WTC11 (cell line): ENCODE data around the gene PCSK9. TPM values are rescaled to one million over a fixed set of nuclear protein-coding genes. Genes with fewer than 3 reads are reported as not detected.
A peak's percentile ranks its signal among the peaks of the same experiment; 100 is the strongest.

Experiments
- ATAC-seq: fragments of 200-7000 bp; cut with Tn5 transposase; 2 replicates; pipeline ENCODE4 v1.10.0; 2021; ENCODE audit warnings: mild to moderate bottlenecking, moderate library complexity
- CTCF ChIA-PET: fragments of 300-600 bp; sonication (Branson Sonifier 250); formaldehyde crosslinking; loops from one replicate; lab custom pipeline; 2021; ENCODE audit warnings: antibody characterized with exemption; lab: Charles Lee
- POLR2A ChIA-PET: fragments of 350-600 bp; sonication (Branson Sonifier 250); formaldehyde crosslinking; loops from one replicate; lab custom pipeline; 2021; ENCODE audit warnings: antibody characterized with exemption; lab: Charles Lee
- DNase-seq: peaks from one replicate; pipeline ENCODE4 v3.0.0; 2021; ENCODE audit warnings: low spot score
- H3K27ac Mint-ChIP-seq: 2 replicates; pipeline ENCODE4 v1.8.0; 2021; ENCODE audit warnings: mixed read lengths
- H3K27me3 Mint-ChIP-seq: 2 replicates; pipeline ENCODE4 v1.8.0; 2021; ENCODE audit warnings: low read depth, mild to moderate bottlenecking, moderate library complexity, mixed read lengths
- H3K36me3 Mint-ChIP-seq: 2 replicates; pipeline ENCODE4 v1.8.0; 2021; ENCODE audit warnings: mixed read lengths
- H3K4me1 Mint-ChIP-seq: 2 replicates; pipeline ENCODE4 v1.8.0; 2022; ENCODE audit warnings: mixed read lengths
- H3K4me3 Mint-ChIP-seq: 2 replicates; pipeline ENCODE4 v1.8.0; 2021; ENCODE audit warnings: mild to moderate bottlenecking, moderate library complexity, mixed read lengths
- H3K9me3 Mint-ChIP-seq: 2 replicates; pipeline ENCODE4 v1.8.0; 2021; ENCODE audit warnings: mixed read lengths
- ATF1 ChIP-seq: sonication (generic); formaldehyde crosslinking; IDR thresholded peaks from 2 replicates; pipeline ENCODE4 v1.8.1; 2023; ENCODE audit warnings: mild to moderate bottlenecking, moderate library complexity, missing genetic modification reagents
- CBFB ChIP-seq: sonication (generic); formaldehyde crosslinking; IDR thresholded peaks from 2 replicates; pipeline ENCODE4 v1.8.1; 2022; ENCODE audit warnings: mild to moderate bottlenecking, low read depth, missing genetic modification reagents
- CREB1 ChIP-seq: sonication (generic); formaldehyde crosslinking; IDR thresholded peaks from 2 replicates; pipeline ENCODE4 v1.8.0; 2023; ENCODE audit warnings: mild to moderate bottlenecking, missing genetic modification reagents
- FOXJ3 ChIP-seq: sonication (generic); formaldehyde crosslinking; IDR thresholded peaks from 2 replicates; pipeline ENCODE4 v1.9.0; 2021; ENCODE audit warnings: missing genetic modification reagents, mild to moderate bottlenecking, borderline replicate concordance
- IRF2 ChIP-seq: sonication (generic); formaldehyde crosslinking; IDR thresholded peaks from 2 replicates; pipeline ENCODE4 v1.8.0; 2022; ENCODE audit warnings: low read depth, missing genetic modification reagents, borderline replicate concordance
- NR1H2 ChIP-seq: sonication (generic); formaldehyde crosslinking; IDR thresholded peaks from 2 replicates; pipeline ENCODE4 v1.9.0; 2021; ENCODE audit warnings: mild to moderate bottlenecking, moderate library complexity, missing genetic modification reagents
- SMAD3 ChIP-seq: sonication (generic); formaldehyde crosslinking; IDR thresholded peaks from 2 replicates; pipeline ENCODE4 v1.8.0; 2022; ENCODE audit warnings: missing genetic modification reagents, mild to moderate bottlenecking, borderline replicate concordance
- ZNF263 ChIP-seq: sonication (generic); formaldehyde crosslinking; IDR thresholded peaks from 2 replicates; pipeline ENCODE4 v1.8.1; 2022; ENCODE audit warnings: low read depth, mild to moderate bottlenecking, moderate library complexity, missing genetic modification reagents
- total RNA-seq: library from RNA; stranded (reverse); gene quantifications from 3 replicates; pipeline ENCODE4 v1.2.3, GENCODE V29; 2021
- TF ChIP-seq, protein P1 (sequence below): sonication (generic); formaldehyde crosslinking; IDR thresholded peaks from 2 replicates; pipeline ENCODE4 v1.8.0; 2022; ENCODE audit warnings: mild to moderate bottlenecking, missing genetic modification reagents
- TF ChIP-seq, protein P2 (sequence below): sonication (generic); formaldehyde crosslinking; IDR thresholded peaks from 2 replicates; pipeline ENCODE4 v1.8.1; 2022; ENCODE audit warnings: mild to moderate bottlenecking, moderate library complexity, missing genetic modification reagents
- TF ChIP-seq, protein P3 (sequence below): sonication (generic); formaldehyde crosslinking; IDR thresholded peaks from 2 replicates; pipeline ENCODE4 v1.8.1; 2022; ENCODE audit warnings: mild to moderate bottlenecking, missing genetic modification reagents, moderate library complexity, borderline replicate concordance
- TF ChIP-seq, protein P4 (sequence below): sonication (generic); formaldehyde crosslinking; IDR thresholded peaks from 2 replicates; pipeline ENCODE4 v1.8.1; 2023; ENCODE audit warnings: mild to moderate bottlenecking, moderate library complexity, missing genetic modification reagents
- TF ChIP-seq, protein P5 (sequence below): sonication (generic); formaldehyde crosslinking; IDR thresholded peaks from 2 replicates; pipeline ENCODE4 v1.8.1; 2023; ENCODE audit warnings: mild to moderate bottlenecking, missing genetic modification reagents

Gene PCSK9
- total RNA-seq, 1 experiment from 2014 or later, result 73.2 TPM

DNA sequence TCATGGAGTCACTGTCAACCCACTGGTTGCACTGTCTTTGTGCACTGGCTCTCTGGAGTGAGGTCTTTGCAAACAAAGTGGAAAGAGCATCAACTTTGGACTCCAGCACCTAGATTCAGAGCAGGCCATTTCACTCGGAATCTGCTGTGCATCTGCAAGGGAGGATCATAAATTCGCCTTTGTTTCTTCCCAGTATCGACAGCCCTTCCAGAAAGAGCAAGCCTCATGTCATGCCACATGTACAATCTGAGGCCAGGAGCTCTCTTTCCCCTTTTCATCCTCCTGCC lies 853 bp upstream of the PCSK9 start (continued):
- TF ChIP-seq, protein P1, sequence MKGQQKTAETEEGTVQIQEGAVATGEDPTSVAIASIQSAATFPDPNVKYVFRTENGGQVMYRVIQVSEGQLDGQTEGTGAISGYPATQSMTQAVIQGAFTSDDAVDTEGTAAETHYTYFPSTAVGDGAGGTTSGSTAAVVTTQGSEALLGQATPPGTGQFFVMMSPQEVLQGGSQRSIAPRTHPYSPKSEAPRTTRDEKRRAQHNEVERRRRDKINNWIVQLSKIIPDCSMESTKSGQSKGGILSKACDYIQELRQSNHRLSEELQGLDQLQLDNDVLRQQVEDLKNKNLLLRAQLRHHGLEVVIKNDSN, result no peak
- TF ChIP-seq SMAD3 (CRISPR knock-in tag) (no peak), CREB1 (no peak), FOXJ3 (no peak)

DNA sequence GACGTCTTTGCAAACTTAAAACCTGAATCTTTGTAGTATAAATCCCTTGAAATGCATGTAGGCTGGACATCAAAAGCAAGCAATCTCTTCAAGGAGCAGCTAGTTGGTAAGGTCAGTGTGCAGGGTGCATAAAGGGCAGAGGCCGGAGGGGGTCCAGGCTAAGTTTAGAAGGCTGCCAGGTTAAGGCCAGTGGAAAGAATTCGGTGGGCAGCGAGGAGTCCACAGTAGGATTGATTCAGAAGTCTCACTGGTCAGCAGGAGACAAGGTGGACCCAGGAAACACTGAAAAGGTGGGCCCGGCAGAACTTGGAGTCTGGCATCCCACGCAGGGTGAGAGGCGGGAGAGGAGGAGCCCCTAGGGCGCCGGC lies 390 bp upstream of the PCSK9 start:
- Mint-ChIP-seq H3K36me3 (peaks cover 6% of the 10 kb centered on the region), H3K9me3 (no peaks in the 10 kb centered on the region), H3K4me1 (peaks cover 52% of the 10 kb centered on the region), H3K4me3 (peak overlapping the region; percentile 86), H3K27ac (no peak overlapping the region), H3K27me3 (peaks cover 52% of the 10 kb centered on the region)
- ChIA-PET CTCF (interaction anchor here (1.1 to 8.7 kb wide), 6 partner anchors 17 to 238 kb away, joined by 3 to 64 read pairs (median 14); partner anchors contain the start of gene TTC22), POLR2A (interaction anchor here (0.6 kb wide), 1 partner anchor 22 kb away, joined by 3 read pairs; no protein-coding TSS in a partner anchor)
- no peak for DNase-seq
- TF ChIP-seq NR1H2 (CRISPR knock-in tag), result no peak
- TF ChIP-seq, protein P2, sequence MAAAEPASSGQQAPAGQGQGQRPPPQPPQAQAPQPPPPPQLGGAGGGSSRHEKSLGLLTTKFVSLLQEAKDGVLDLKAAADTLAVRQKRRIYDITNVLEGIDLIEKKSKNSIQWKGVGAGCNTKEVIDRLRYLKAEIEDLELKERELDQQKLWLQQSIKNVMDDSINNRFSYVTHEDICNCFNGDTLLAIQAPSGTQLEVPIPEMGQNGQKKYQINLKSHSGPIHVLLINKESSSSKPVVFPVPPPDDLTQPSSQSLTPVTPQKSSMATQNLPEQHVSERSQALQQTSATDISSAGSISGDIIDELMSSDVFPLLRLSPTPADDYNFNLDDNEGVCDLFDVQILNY (CRISPR knock-in tag), result 0 out of 2 replicates have a peak, but pooled peaks have one; percentile 0
- TF ChIP-seq, protein P3, sequence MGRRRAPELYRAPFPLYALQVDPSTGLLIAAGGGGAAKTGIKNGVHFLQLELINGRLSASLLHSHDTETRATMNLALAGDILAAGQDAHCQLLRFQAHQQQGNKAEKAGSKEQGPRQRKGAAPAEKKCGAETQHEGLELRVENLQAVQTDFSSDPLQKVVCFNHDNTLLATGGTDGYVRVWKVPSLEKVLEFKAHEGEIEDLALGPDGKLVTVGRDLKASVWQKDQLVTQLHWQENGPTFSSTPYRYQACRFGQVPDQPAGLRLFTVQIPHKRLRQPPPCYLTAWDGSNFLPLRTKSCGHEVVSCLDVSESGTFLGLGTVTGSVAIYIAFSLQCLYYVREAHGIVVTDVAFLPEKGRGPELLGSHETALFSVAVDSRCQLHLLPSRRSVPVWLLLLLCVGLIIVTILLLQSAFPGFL (CRISPR knock-in tag), result no peak
- ATAC-seq, result no peak

DNA sequence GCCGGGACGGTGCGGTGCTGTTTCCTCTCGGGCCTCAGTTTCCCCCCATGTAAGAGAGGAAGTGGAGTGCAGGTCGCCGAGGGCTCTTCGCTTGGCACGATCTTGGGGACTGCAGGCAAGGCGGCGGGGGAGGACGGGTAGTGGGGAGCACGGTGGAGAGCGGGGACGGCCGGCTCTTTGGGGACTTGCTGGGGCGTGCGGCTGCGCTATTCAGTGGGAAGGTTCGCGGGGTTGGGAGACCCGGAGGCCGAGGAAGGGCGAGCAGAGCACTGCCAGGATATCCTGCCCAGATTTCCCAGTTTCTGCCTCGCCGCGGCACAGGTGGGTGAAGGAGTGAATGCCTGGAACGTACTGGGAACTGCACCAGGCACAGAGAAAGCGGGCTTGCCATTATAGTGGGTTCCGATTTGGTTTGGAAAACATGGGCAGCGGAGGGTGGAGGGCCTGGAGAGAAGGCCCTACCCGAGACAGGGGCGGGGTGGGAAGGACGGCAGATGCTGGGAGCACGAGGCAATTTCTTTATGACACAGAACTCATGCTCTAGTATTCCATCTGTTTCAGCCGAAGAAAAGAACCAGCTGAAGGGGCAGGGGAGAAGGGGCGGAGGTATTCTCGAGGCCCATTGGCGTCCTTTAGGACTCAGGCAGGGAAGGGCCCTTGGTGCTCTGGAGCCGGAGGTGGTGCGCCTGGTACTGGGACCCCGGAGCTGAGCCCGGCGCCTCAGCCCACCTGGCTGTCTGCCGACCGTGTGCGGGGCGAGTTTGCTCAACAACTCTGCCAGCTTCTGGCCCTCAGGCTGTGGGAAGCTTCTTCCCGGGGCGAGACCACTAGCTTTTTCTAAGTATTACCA lies 960 bp downstream of the PCSK9 start:
- CTCF ChIA-PET, result interaction anchor here (1.1 to 8.7 kb wide), 6 partner anchors 10 to 95 kb away, joined by 3 to 64 read pairs (median 14); no protein-coding TSS in a partner anchor
- POLR2A ChIA-PET, result no interaction called here
- H3K4me3 Mint-ChIP-seq, result peak overlapping the region; percentile 86
- peaks cover 52% of the 10 kb centered on the region for H3K27me3 Mint-ChIP-seq
- peak; percentile 40 for DNase-seq
- TF ChIP-seq ATF1 (0 out of 2 replicates have a peak, but pooled peaks have one; percentile 56), ZNF263 (CRISPR knock-in tag) (peak; percentile 96), IRF2 (CRISPR knock-in tag) (no peak)
- TF ChIP-seq, protein P4, sequence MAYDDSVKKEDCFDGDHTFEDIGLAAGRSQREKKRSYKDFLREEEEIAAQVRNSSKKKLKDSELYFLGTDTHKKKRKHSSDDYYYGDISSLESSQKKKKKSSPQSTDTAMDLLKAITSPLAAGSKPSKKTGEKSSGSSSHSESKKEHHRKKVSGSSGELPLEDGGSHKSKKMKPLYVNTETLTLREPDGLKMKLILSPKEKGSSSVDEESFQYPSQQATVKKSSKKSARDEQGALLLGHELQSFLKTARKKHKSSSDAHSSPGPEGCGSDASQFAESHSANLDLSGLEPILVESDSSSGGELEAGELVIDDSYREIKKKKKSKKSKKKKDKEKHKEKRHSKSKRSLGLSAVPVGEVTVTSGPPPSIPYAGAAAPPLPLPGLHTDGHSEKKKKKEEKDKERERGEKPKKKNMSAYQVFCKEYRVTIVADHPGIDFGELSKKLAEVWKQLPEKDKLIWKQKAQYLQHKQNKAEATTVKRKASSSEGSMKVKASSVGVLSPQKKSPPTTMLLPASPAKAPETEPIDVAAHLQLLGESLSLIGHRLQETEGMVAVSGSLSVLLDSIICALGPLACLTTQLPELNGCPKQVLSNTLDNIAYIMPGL (CRISPR knock-in tag), result 0 out of 2 replicates have a peak, but pooled peaks have one; percentile 13
- H3K36me3 Mint-ChIP-seq, result peaks cover 6% of the 10 kb centered on the region
- H3K4me1 Mint-ChIP-seq, result peaks cover 52% of the 10 kb centered on the region
- H3K9me3 Mint-ChIP-seq, result no peaks in the 10 kb centered on the region
- no peak overlapping the region for H3K27ac Mint-ChIP-seq
- peak; percentile 17 for ATAC-seq

DNA sequence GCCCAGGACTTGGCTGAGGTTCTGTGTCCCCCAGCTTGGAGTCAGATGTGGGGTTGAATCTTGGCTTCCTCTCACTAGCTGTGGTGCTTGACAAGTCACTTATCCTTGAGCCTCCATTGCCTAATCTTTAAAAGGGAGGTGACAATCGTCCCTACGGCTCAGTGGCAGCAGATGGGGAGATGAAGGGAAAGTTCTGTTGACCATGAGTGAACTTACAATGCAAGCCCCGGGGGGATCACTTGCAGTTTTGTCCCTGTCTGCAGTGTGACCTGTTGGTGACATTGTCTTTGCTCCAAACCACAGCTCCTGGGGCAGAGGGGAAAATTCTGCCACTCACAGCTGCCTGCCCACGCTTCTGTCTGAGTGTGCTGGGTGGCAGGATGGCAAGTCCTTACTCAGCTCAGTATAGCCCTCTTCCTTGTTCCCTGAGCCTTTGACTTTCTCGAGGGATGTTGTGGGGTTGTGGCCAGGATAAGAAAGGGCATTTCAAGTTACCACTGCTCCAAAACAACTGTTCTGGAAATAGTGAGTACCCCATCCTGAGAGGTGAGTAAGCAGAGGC lies 1.7 kb downstream of the PCSK9 start:
- Mint-ChIP-seq H3K4me1 (peaks cover 50% of the 10 kb centered on the region), H3K4me3 (peak overlapping the region; percentile 86), H3K27me3 (peaks cover 52% of the 10 kb centered on the region)
- no peak for DNase-seq
- no peak for ATAC-seq
- CTCF ChIA-PET, result interaction anchor here (1.2 to 8.7 kb wide), 5 partner anchors 19 to 96 kb away, joined by 5 to 64 read pairs (median 17); no protein-coding TSS in a partner anchor
- TF ChIP-seq CBFB (CRISPR knock-in tag), result no peak
- TF ChIP-seq, protein P5, sequence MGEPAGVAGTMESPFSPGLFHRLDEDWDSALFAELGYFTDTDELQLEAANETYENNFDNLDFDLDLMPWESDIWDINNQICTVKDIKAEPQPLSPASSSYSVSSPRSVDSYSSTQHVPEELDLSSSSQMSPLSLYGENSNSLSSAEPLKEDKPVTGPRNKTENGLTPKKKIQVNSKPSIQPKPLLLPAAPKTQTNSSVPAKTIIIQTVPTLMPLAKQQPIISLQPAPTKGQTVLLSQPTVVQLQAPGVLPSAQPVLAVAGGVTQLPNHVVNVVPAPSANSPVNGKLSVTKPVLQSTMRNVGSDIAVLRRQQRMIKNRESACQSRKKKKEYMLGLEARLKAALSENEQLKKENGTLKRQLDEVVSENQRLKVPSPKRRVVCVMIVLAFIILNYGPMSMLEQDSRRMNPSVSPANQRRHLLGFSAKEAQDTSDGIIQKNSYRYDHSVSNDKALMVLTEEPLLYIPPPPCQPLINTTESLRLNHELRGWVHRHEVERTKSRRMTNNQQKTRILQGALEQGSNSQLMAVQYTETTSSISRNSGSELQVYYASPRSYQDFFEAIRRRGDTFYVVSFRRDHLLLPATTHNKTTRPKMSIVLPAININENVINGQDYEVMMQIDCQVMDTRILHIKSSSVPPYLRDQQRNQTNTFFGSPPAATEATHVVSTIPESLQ (CRISPR knock-in tag), result no peak
- TF ChIP-seq, all 79 proteins: peak for 0
- H3K36me3 Mint-ChIP-seq, result peaks cover 7% of the 10 kb centered on the region
- H3K27ac Mint-ChIP-seq, result no peak overlapping the region
- POLR2A ChIA-PET, result no interaction called here
- no peaks in the 10 kb centered on the region for H3K9me3 Mint-ChIP-seq
